Amygdala (tissue), 56 donors: Measurements from ENCODE around the gene AP1B1.
A peak's percentile ranks its signal among the peaks of the same experiment; 100 is the strongest.

Source experiments
- DNase-seq, 56 donors: peaks; one replicate each; lab custom pipeline; 2025; lab: John Stamatoyannopoulos, UW

The AP1B1 gene

GRCh38 chr22:29334696-29335344, 53.5 kb downstream of the AP1B1 start:
- peak in 2 of 56 donors; percentile 18 to 19 for DNase-seq

GRCh38 chr22:29334148-29334547, 54.2 kb downstream of the AP1B1 start:
- no peak for DNase-seq

- DNase-seq, result no peak
Measured at GRCh38 chr22:29332886-29333496, 55.4 kb downstream of the AP1B1 start.

GRCh38 chr22:29331658-29332300, 56.6 kb downstream of the AP1B1 start:
- no peak for DNase-seq

GRCh38 chr22:29331213-29331612, 57.2 kb downstream of the AP1B1 start:
- DNase-seq, result no peak

GRCh38 chr22:29330753-29331152, 57.6 kb downstream of the AP1B1 start:
- DNase-seq, result peak in 8 of 56 donors; percentile 25 to 44 (median 38)

GRCh38 chr22:29330291-29330690, 58.1 kb downstream of the AP1B1 start:
- DNase-seq, result no peak

GRCh38 chr22:29329581-29329980, 58.8 kb downstream of the AP1B1 start:
- DNase-seq, result no peak

GRCh38 chr22:29328566-29329500, 59.5 kb downstream of the AP1B1 start:
- peak in 31 of 56 donors; percentile 15 to 78 (median 51) for DNase-seq

- no peak for DNase-seq
Measured at GRCh38 chr22:29328055-29328454, 60.3 kb downstream of the AP1B1 start.

GRCh38 chr22:29327089-29327764, 61.1 kb downstream of the AP1B1 start:
- DNase-seq, result no peak

- no peak for DNase-seq
Measured at GRCh38 chr22:29326481-29326880, 61.9 kb downstream of the AP1B1 start.

- DNase-seq, result peak in 3 of 56 donors; percentile 25 to 36 (median 30)
Measured at GRCh38 chr22:29325785-29326315, 62.5 kb downstream of the AP1B1 start.

GRCh38 chr22:29325356-29325755, 63.0 kb downstream of the AP1B1 start:
- DNase-seq, result no peak

- DNase-seq, result no peak
Measured at GRCh38 chr22:29323641-29324040, 64.7 kb downstream of the AP1B1 start.

GRCh38 chr22:29320546-29320945, 67.8 kb downstream of the AP1B1 start:
- no peak for DNase-seq

- no peak for DNase-seq
Measured at GRCh38 chr22:29319072-29319471, 69.3 kb downstream of the AP1B1 start.

GRCh38 chr22:29317827-29318454, 70.4 kb downstream of the AP1B1 start:
- DNase-seq, result no peak

- DNase-seq, result no peak
Measured at GRCh38 chr22:29316141-29316828, 72.1 kb downstream of the AP1B1 start.
